Nephron (organoid): Measurements from ENCODE around the gene ARG2.

Experiments
- H3K27ac Mint-ChIP-seq, 3 experiments: 2 replicates each; pipeline ENCODE4 v1.8.0; 2020; ENCODE audit warnings: mixed read lengths in 3 of 3, mild to moderate bottlenecking in 2 of 3, moderate library complexity in 1 of 3
- H3K27me3 Mint-ChIP-seq: 2 replicates; pipeline ENCODE4 v1.8.0; 2021; ENCODE audit warnings: low read depth, mild to moderate bottlenecking, moderate library complexity, mixed read lengths
- H3K36me3 Mint-ChIP-seq: 2 replicates; pipeline ENCODE4 v1.8.0; 2020; ENCODE audit warnings: low read depth, mixed read lengths
- H3K4me1 Mint-ChIP-seq: 2 replicates; pipeline ENCODE4 v1.8.0; 2020; ENCODE audit warnings: mixed read lengths
- H3K4me3 Mint-ChIP-seq, 3 experiments: 2 replicates each; pipeline ENCODE4 v1.8.0; 2020; ENCODE audit warnings: mild to moderate bottlenecking in 3 of 3, mixed read lengths in 3 of 3, moderate library complexity in 2 of 3
- H3K9me3 Mint-ChIP-seq: 2 replicates; pipeline ENCODE4 v1.8.0; 2020; ENCODE audit warnings: mixed read lengths
- TF ChIP-seq, protein P1 (sequence below), 3 experiments: fragments of 200-600 bp; sonication (generic); IDR thresholded peaks; one replicate each; pipeline ENCODE4 v1.5.0; 2021; ENCODE audit warnings: antibody characterized with exemption in 3 of 3; ENCODE audit not compliant: unreplicated experiment in 3 of 3

ARG2 gene

DNA sequence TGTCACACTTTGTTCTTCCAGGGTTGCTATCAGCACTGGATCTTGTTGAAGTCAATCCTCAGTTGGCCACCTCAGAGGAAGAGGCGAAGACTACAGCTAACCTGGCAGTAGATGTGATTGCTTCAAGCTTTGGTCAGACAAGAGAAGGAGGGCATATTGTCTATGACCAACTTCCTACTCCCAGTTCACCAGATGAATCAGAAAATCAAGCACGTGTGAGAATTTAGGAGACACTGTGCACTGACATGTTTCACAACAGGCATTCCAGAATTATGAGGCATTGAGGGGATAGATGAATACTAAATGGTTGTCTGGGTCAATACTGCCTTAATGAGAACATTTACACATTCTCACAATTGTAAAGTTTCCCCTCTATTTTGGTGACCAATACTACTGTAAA lies 31.0 kb downstream of the ARG2 start:
- Mint-ChIP-seq H3K9me3 (no peaks in the 10 kb centered on the region), H3K27me3 (no peaks in the 10 kb centered on the region), H3K4me3 (no peak overlapping the region), H3K4me1 (peaks cover 6% of the 10 kb centered on the region), H3K27ac (no peak overlapping the region), H3K36me3 (peaks cover 62% of the 10 kb centered on the region)
- TF ChIP-seq, protein P1, sequence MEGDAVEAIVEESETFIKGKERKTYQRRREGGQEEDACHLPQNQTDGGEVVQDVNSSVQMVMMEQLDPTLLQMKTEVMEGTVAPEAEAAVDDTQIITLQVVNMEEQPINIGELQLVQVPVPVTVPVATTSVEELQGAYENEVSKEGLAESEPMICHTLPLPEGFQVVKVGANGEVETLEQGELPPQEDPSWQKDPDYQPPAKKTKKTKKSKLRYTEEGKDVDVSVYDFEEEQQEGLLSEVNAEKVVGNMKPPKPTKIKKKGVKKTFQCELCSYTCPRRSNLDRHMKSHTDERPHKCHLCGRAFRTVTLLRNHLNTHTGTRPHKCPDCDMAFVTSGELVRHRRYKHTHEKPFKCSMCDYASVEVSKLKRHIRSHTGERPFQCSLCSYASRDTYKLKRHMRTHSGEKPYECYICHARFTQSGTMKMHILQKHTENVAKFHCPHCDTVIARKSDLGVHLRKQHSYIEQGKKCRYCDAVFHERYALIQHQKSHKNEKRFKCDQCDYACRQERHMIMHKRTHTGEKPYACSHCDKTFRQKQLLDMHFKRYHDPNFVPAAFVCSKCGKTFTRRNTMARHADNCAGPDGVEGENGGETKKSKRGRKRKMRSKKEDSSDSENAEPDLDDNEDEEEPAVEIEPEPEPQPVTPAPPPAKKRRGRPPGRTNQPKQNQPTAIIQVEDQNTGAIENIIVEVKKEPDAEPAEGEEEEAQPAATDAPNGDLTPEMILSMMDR (IDR thresholded peaks at IDR 0.05; ENCODE audit: unreplicated experiment in 3 of 3) = no peak

DNA sequence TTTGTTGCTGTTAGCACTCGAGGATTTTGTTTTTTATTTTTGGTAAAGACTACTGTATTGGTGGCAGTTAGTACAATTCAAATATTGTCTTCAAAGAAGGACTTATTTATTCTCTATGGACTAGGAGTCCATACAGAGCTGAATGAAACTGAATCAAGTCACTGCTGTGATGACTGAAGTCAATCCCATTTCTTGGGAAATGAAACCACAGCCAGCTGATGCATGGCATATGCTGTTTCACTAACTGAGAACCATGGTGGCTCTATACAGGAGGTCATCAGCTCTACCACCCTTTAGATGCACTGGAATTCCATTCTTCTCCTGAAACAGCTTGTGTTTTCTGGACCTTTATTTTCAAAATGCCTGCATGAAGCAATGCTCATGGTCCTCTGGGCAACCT lies 32.5 kb downstream of the ARG2 start:
- H3K36me3 Mint-ChIP-seq = peaks cover 62% of the 10 kb centered on the region

DNA sequence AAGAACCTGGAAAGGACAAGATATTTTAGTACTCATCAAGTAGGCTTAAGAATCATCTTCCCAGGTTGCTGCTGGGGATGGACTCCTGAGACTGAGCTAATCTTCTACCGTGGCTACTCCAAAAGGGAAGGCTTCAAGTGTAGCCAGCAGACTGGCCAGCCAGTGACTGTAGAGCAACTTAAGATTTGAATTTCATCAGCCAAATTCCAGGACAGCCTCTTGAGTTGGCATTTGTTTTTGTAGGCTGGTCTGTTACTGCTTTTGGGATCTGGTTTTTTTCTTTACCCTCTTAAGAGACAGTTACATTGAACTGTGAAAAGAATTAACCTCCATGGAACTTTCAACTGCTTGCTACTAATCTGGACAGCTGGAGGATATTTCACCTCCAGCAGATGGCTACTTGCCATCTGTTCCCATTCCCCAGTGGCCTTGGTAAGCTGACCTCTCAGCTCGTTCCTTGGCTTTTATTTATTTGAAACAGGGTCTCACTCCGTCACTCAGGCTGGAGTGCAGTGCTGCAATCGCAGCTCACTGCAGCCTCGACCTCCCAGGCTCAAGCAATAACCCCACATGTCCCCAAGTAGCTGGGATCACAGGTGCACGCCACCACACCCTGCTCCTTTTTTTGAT lies 34.0 kb downstream of the ARG2 start:
- TF ChIP-seq, protein P1 (IDR thresholded peaks at IDR 0.05; ENCODE audit: unreplicated experiment in 3 of 3) = no peak
- peak overlapping the region in 1 of 3 experiments; percentile 73 for H3K27ac Mint-ChIP-seq
- peaks cover 6% of the 10 kb centered on the region for H3K4me1 Mint-ChIP-seq
- H3K9me3 Mint-ChIP-seq = no peaks in the 10 kb centered on the region
- H3K36me3 Mint-ChIP-seq = peaks cover 64% of the 10 kb centered on the region
- no peaks in the 10 kb centered on the region for H3K27me3 Mint-ChIP-seq
- no peak overlapping the region for H3K4me3 Mint-ChIP-seq

More for the DNA sequence above, 32.5 kb downstream of the ARG2 start:
- H3K4me1 Mint-ChIP-seq = peaks cover 6% of the 10 kb centered on the region
- no peak overlapping the region for H3K27ac Mint-ChIP-seq
- H3K27me3 Mint-ChIP-seq = no peaks in the 10 kb centered on the region
- no peaks in the 10 kb centered on the region for H3K9me3 Mint-ChIP-seq
- no peak overlapping the region for H3K4me3 Mint-ChIP-seq
- TF ChIP-seq, protein P1 (IDR thresholded peaks at IDR 0.05; ENCODE audit: unreplicated experiment in 3 of 3) = no peak

DNA sequence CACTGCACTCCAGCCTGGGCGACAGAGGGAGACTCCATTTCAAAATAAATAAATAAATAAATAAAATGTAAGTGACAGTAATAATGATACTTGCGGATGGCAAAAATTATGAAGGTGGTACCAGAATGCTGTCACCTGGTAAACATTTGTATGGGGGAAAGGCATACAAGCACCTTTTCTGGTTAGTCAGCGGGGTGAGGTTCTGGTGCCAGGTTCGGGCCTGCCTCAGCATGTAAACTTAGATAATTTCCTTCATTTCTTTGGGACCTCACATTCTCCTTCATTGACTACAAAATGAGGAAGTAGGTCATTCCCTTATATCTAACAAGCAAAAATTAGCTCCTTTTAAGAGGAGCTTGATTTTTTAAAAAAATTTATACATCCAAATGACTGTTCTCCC lies 43.9 kb downstream of the ARG2 start:
- Mint-ChIP-seq H3K9me3 (no peaks in the 10 kb centered on the region), H3K27ac (no peak overlapping the region), H3K36me3 (peaks cover 22% of the 10 kb centered on the region), H3K4me1 (no peaks in the 10 kb centered on the region), H3K4me3 (no peak overlapping the region), H3K27me3 (no peaks in the 10 kb centered on the region)
- TF ChIP-seq, protein P1 (IDR thresholded peaks at IDR 0.05; ENCODE audit: unreplicated experiment in 3 of 3) = no peak

DNA sequence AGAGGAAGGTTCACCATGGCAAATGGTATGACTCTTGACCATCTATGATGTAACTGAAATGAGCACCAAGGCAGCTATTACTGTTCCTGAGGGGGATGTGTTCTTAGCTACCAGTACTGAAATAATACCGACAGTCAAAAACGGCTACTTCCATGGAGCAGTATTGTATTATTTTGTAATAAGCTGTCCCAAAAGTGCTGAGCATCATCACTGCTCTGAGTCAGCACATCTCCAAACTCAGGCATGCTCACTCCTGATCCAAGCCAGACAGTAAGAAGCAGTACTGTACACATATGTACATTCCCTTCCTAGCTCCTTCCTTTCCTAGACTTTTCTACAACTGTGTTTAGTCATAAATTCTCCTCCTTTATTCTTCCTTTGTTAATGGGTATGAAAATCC lies 46.1 kb downstream of the ARG2 start:
- Mint-ChIP-seq H3K4me1 (no peaks in the 10 kb centered on the region), H3K4me3 (no peak overlapping the region), H3K27me3 (no peaks in the 10 kb centered on the region), H3K9me3 (no peaks in the 10 kb centered on the region), H3K36me3 (peaks cover 17% of the 10 kb centered on the region), H3K27ac (peak overlapping the region in 1 of 3 experiments; percentile 14)
- TF ChIP-seq, protein P1 (IDR thresholded peaks at IDR 0.05; ENCODE audit: unreplicated experiment in 3 of 3) = no peak

DNA sequence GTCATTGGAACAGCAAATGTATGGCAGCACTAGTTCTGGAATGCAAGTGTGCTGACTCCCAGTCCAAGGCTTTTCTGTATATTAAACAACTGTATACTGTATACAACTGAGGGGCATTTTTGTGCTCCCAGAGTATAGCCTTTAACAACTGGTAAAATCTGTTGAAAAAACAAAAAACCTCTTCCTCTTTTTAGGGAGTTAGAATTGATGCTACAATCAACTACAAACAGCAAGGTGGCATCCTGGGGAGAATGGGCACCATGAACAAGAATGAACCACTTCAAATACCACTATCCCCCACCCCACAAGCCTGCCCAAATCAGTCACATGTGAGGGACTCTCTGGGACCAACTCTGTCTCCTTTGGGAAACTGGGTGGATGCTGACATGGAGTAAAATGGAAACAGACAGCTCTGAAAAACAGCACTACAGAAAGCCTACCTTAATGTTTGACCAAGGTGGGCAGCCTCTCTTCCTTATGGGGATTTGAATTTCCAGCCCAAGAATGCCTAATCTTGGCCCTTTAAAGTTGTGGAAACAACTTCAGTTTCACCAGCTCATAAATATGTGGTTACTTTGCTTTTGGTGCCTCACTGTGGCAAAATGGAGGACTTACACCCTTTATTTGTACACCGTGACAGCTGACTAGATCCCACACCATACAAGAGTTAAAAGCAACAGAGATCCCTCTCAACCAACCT lies 47.2 kb downstream of the ARG2 start:
- Mint-ChIP-seq H3K4me3 (no peak overlapping the region), H3K9me3 (no peaks in the 10 kb centered on the region), H3K4me1 (no peaks in the 10 kb centered on the region), H3K27me3 (no peaks in the 10 kb centered on the region), H3K36me3 (peaks cover 16% of the 10 kb centered on the region), H3K27ac (peak overlapping the region; percentile 5 to 37 (median 11))
- TF ChIP-seq, protein P1 (IDR thresholded peaks at IDR 0.05; ENCODE audit: unreplicated experiment in 3 of 3) = peak; percentile 54 to 66 (median 57)
